Activated naive CD8-positive, alpha-beta T cell treated with anti-CD3 and anti-CD28 coated beads, Interleukin-2, amount 50 U/mL, for 24 hours (primary cell): ENCODE results near the gene KIF6.

Experiments used
- ATAC-seq: fragments of 150-1000 bp; cut with Tn5 transposase; one replicate; pipeline ENCODE4 v1.10.0; 2021
- DNase-seq: peaks from one replicate; pipeline ENCODE4 v3.0.0; 2021
- H3K27ac Mint-ChIP-seq: one replicate; pipeline ENCODE4 v1.8.0; 2021; ENCODE audit warnings: mild to moderate bottlenecking, mixed read lengths
- H3K27me3 Mint-ChIP-seq: one replicate; pipeline ENCODE4 v1.8.0; 2021; ENCODE audit warnings: mixed read lengths
- H3K36me3 Mint-ChIP-seq: one replicate; pipeline ENCODE4 v1.8.0; 2021; ENCODE audit warnings: low read depth, mixed read lengths
- H3K4me1 Mint-ChIP-seq: one replicate; pipeline ENCODE4 v1.8.0; 2021; ENCODE audit warnings: mixed read lengths
- H3K4me3 Mint-ChIP-seq: one replicate; pipeline ENCODE4 v1.8.0; 2021; ENCODE audit warnings: mild to moderate bottlenecking, moderate library complexity, mixed read lengths
- H3K9me3 Mint-ChIP-seq: one replicate; pipeline ENCODE4 v1.8.0; 2021; ENCODE audit warnings: mixed read lengths

KIF6 gene

GRCh38 chr6:39378175-39378959 is 346.8 kb downstream of the KIF6 start:
- Mint-ChIP-seq H3K4me1 (no peaks in the 10 kb centered on the region), H3K36me3 (no peaks in the 10 kb centered on the region), H3K27me3 (peaks cover 9% of the 10 kb centered on the region), H3K27ac (no peak overlapping the region), H3K9me3 (no peaks in the 10 kb centered on the region), H3K4me3 (no peak overlapping the region)
- ATAC-seq (no peak), DNase-seq (no peak)

- no peaks in the 10 kb centered on the region for H3K4me1 Mint-ChIP-seq
- peak; percentile 10 for DNase-seq
- peaks cover 9% of the 10 kb centered on the region for H3K27me3 Mint-ChIP-seq
- no peak overlapping the region for H3K4me3 Mint-ChIP-seq
- H3K27ac Mint-ChIP-seq, result no peak overlapping the region
- ATAC-seq, result no peak
- no peaks in the 10 kb centered on the region for H3K9me3 Mint-ChIP-seq
- H3K36me3 Mint-ChIP-seq, result no peaks in the 10 kb centered on the region
Observed at GRCh38 chr6:39377539-39377950, 347.7 kb downstream of the KIF6 start.

GRCh38 chr6:39375405-39375804 is 349.8 kb downstream of the KIF6 start:
- H3K4me3 Mint-ChIP-seq, result no peak overlapping the region
- peaks cover 8% of the 10 kb centered on the region for H3K27me3 Mint-ChIP-seq
- DNase-seq (no peak), ATAC-seq (no peak)
- H3K36me3 Mint-ChIP-seq, result no peaks in the 10 kb centered on the region
- no peaks in the 10 kb centered on the region for H3K9me3 Mint-ChIP-seq
- no peak overlapping the region for H3K27ac Mint-ChIP-seq
- no peaks in the 10 kb centered on the region for H3K4me1 Mint-ChIP-seq

- H3K9me3 Mint-ChIP-seq, result no peaks in the 10 kb centered on the region
- no peaks in the 10 kb centered on the region for H3K36me3 Mint-ChIP-seq
- ATAC-seq (no peak), DNase-seq (no peak)
- peaks cover 5% of the 10 kb centered on the region for H3K27me3 Mint-ChIP-seq
- H3K4me1 Mint-ChIP-seq, result no peaks in the 10 kb centered on the region
- H3K27ac Mint-ChIP-seq, result no peak overlapping the region
- no peak overlapping the region for H3K4me3 Mint-ChIP-seq
Observed at GRCh38 chr6:39370390-39370789, 354.8 kb downstream of the KIF6 start.

- Mint-ChIP-seq H3K4me3 (no peak overlapping the region), H3K36me3 (no peaks in the 10 kb centered on the region), H3K4me1 (no peaks in the 10 kb centered on the region), H3K9me3 (no peaks in the 10 kb centered on the region), H3K27me3 (peaks cover 4% of the 10 kb centered on the region), H3K27ac (no peak overlapping the region)
- no peak for ATAC-seq
- no peak for DNase-seq
Observed at GRCh38 chr6:39369987-39370386, 355.2 kb downstream of the KIF6 start.

GRCh38 chr6:39367700-39368099 is 357.5 kb downstream of the KIF6 start:
- Mint-ChIP-seq H3K4me3 (no peak overlapping the region), H3K4me1 (no peaks in the 10 kb centered on the region), H3K27me3 (peaks cover 4% of the 10 kb centered on the region), H3K9me3 (no peaks in the 10 kb centered on the region), H3K36me3 (no peaks in the 10 kb centered on the region), H3K27ac (no peak overlapping the region)
- DNase-seq (no peak), ATAC-seq (no peak)

GRCh38 chr6:39366931-39367618 is 358.1 kb downstream of the KIF6 start:
- no peaks in the 10 kb centered on the region for H3K36me3 Mint-ChIP-seq
- no peak overlapping the region for H3K27ac Mint-ChIP-seq
- peaks cover 4% of the 10 kb centered on the region for H3K27me3 Mint-ChIP-seq
- H3K9me3 Mint-ChIP-seq, result no peaks in the 10 kb centered on the region
- no peak overlapping the region for H3K4me3 Mint-ChIP-seq
- no peak for DNase-seq
- no peak for ATAC-seq
- no peaks in the 10 kb centered on the region for H3K4me1 Mint-ChIP-seq

GRCh38 chr6:39365281-39366074 is 359.7 kb downstream of the KIF6 start:
- H3K9me3 Mint-ChIP-seq, result no peaks in the 10 kb centered on the region
- ATAC-seq, result no peak
- peaks cover 2% of the 10 kb centered on the region for H3K27me3 Mint-ChIP-seq
- H3K4me1 Mint-ChIP-seq, result no peaks in the 10 kb centered on the region
- no peaks in the 10 kb centered on the region for H3K36me3 Mint-ChIP-seq
- no peak overlapping the region for H3K4me3 Mint-ChIP-seq
- DNase-seq, result no peak
- no peak overlapping the region for H3K27ac Mint-ChIP-seq

GRCh38 chr6:39363280-39363679 is 361.9 kb downstream of the KIF6 start:
- H3K27me3 Mint-ChIP-seq, result peaks cover 2% of the 10 kb centered on the region
- H3K4me3 Mint-ChIP-seq, result no peak overlapping the region
- H3K27ac Mint-ChIP-seq, result no peak overlapping the region
- DNase-seq, result no peak
- H3K36me3 Mint-ChIP-seq, result no peaks in the 10 kb centered on the region
- ATAC-seq, result no peak
- no peaks in the 10 kb centered on the region for H3K9me3 Mint-ChIP-seq
- H3K4me1 Mint-ChIP-seq, result no peaks in the 10 kb centered on the region

GRCh38 chr6:39362487-39362865 is 362.7 kb downstream of the KIF6 start:
- H3K9me3 Mint-ChIP-seq, result no peaks in the 10 kb centered on the region
- ATAC-seq (no peak), DNase-seq (no peak)
- peaks cover 2% of the 10 kb centered on the region for H3K27me3 Mint-ChIP-seq
- no peaks in the 10 kb centered on the region for H3K4me1 Mint-ChIP-seq
- no peak overlapping the region for H3K4me3 Mint-ChIP-seq
- no peak overlapping the region for H3K27ac Mint-ChIP-seq
- no peaks in the 10 kb centered on the region for H3K36me3 Mint-ChIP-seq

- Mint-ChIP-seq H3K4me3 (no peak overlapping the region), H3K27ac (no peak overlapping the region), H3K36me3 (no peaks in the 10 kb centered on the region), H3K4me1 (no peaks in the 10 kb centered on the region), H3K9me3 (no peaks in the 10 kb centered on the region), H3K27me3 (peaks cover 2% of the 10 kb centered on the region)
- DNase-seq (peak; percentile 65), ATAC-seq (peak; percentile 46)
Observed at GRCh38 chr6:39361657-39362486, 363.3 kb downstream of the KIF6 start.

- ATAC-seq, result no peak
- Mint-ChIP-seq H3K9me3 (no peaks in the 10 kb centered on the region), H3K4me3 (no peak overlapping the region), H3K36me3 (no peaks in the 10 kb centered on the region), H3K27ac (no peak overlapping the region), H3K4me1 (no peaks in the 10 kb centered on the region), H3K27me3 (peaks cover 2% of the 10 kb centered on the region)
- DNase-seq, result no peak
Observed at GRCh38 chr6:39360378-39360777, 364.8 kb downstream of the KIF6 start.

- no peak for DNase-seq
- no peaks in the 10 kb centered on the region for H3K4me1 Mint-ChIP-seq
- no peak overlapping the region for H3K4me3 Mint-ChIP-seq
- no peak overlapping the region for H3K27ac Mint-ChIP-seq
- no peaks in the 10 kb centered on the region for H3K9me3 Mint-ChIP-seq
- peaks cover 1% of the 10 kb centered on the region for H3K27me3 Mint-ChIP-seq
- ATAC-seq, result no peak
- H3K36me3 Mint-ChIP-seq, result no peaks in the 10 kb centered on the region
Observed at GRCh38 chr6:39357998-39358686, 367.1 kb downstream of the KIF6 start.
